ENCODE measurements around the gene CDKN2AIPNL. TPM values are rescaled to one million over a fixed set of nuclear protein-coding genes. Genes with fewer than 3 reads are reported as not detected.

Gene CDKN2AIPNL, protein sequence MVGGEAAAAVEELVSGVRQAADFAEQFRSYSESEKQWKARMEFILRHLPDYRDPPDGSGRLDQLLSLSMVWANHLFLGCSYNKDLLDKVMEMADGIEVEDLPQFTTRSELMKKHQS
- polyA plus RNA-seq (2012; ENCODE audit: insufficient read depth, insufficient read length), result 47.4 TPM

GRCh38 chr5:134411546-134412266 lies at the start of gene CDKN2AIPNL:
Gene CDKN2AIPNL, minus strand, starts transcription at chr5:134411881. Its CDS starts 27 bp downstream, at chr5:134411854.
- H3K4me3 ChIP-seq (ENCODE audit: low read length), result peak within 1 kb of the TSS; percentile 95
- peak; percentile 74 for DNase-seq (ENCODE audit: low read depth, low spot score)

DNA sequence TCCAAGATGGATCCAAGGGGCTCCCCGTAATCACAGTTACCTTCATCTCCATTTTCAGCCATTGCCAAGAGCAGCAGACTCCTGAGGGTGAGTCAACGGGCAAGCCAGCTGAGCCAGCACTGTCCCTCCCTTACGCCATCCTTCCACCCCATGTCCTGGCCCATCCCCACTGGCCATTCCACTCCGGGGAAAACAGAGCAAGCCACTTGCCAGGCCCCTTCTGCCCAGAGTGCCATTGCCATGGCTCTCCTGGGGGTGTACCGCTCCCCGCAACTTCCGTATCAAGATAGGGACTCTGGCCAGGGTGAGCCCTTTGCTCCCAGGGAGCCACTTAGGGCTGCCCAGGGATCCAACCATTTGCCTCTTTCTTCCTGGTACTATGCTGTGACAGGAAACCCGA lies 48.9 kb upstream of the CDKN2AIPNL start:
- H3K4me3 ChIP-seq (ENCODE audit: low read length), result no peak overlapping the region
- no peak for DNase-seq (ENCODE audit: low read depth, low spot score)

GRCh38 chr5:134459491-134459890 lies 47.8 kb upstream of the CDKN2AIPNL start:
- DNase-seq (ENCODE audit: low read depth, low spot score), result no peak
- no peak overlapping the region for H3K4me3 ChIP-seq (ENCODE audit: low read length)

- H3K4me3 ChIP-seq (ENCODE audit: low read length), result no peak overlapping the region
- DNase-seq (ENCODE audit: low read depth, low spot score), result no peak
Measured at GRCh38 chr5:134459010-134459403, 47.3 kb upstream of the CDKN2AIPNL start.

DNA sequence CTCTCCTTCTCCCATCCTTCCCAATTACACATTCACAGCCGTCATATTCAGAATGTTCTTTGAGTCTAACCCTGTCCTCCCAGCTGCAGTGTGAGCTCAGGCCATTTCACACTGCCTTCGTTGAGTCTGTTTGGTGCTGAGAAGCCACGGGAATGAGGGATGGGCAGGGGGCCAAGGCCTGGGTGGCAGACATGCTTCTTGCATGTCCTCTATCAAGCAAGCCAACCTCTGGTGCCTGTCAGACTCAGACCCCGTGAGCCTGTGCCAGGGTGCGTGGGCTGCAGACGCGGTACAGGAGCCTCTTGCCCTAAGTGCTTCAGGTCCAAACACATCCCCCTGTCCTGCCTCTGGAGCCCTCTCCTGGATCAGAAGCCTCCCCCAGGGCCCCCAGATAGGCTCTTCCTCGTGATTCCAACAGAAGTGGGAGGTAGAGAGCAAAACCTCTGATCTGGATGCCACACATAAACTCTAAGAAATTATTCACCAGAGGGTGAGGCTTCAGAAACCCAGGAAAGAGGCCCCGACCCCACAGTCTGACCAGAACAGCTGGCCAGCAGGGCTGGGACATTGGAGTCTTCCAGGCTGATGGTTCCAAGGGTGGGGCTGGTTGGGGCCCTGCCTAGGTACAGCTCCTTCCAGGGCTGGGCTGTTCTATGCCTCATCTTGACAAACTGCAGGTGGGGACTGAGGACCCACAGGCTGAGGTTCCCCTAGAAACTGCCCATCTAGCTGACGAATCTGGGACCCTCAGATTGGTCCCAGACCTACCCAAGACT lies 46.7 kb upstream of the CDKN2AIPNL start:
- no peak for DNase-seq (ENCODE audit: low read depth, low spot score)
- no peak overlapping the region for H3K4me3 ChIP-seq (ENCODE audit: low read length)

GRCh38 chr5:134457801-134458200 lies 46.1 kb upstream of the CDKN2AIPNL start:
- no peak for DNase-seq (ENCODE audit: low read depth, low spot score)
- H3K4me3 ChIP-seq (ENCODE audit: low read length), result no peak overlapping the region

GRCh38 chr5:134456825-134457224 lies 45.1 kb upstream of the CDKN2AIPNL start:
- DNase-seq (ENCODE audit: low read depth, low spot score), result no peak
- no peak overlapping the region for H3K4me3 ChIP-seq (ENCODE audit: low read length)

GRCh38 chr5:134455466-134455865 lies 43.8 kb upstream of the CDKN2AIPNL start:
- no peak for DNase-seq (ENCODE audit: low read depth, low spot score)
- no peak overlapping the region for H3K4me3 ChIP-seq (ENCODE audit: low read length)

DNA sequence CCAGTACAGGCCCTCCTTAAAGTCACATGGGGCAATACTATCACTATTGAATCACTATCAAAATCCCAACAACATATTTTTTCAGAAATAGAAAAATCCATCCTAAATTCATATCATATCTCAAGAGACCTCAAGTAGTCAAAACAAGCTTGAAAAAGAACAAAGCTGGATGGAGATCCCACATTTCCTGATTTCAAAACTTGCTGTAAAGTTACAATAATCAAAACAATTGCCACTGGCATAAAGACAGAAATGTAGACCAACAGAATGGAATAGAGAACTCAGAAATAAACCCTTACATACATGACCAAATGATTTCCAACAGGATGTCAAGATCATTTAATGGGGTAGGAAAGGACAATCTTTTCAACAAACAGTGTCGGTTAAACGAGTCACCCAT lies 41.3 kb upstream of the CDKN2AIPNL start:
- DNase-seq (ENCODE audit: low read depth, low spot score), result no peak
- H3K4me3 ChIP-seq (ENCODE audit: low read length), result no peak overlapping the region

DNA sequence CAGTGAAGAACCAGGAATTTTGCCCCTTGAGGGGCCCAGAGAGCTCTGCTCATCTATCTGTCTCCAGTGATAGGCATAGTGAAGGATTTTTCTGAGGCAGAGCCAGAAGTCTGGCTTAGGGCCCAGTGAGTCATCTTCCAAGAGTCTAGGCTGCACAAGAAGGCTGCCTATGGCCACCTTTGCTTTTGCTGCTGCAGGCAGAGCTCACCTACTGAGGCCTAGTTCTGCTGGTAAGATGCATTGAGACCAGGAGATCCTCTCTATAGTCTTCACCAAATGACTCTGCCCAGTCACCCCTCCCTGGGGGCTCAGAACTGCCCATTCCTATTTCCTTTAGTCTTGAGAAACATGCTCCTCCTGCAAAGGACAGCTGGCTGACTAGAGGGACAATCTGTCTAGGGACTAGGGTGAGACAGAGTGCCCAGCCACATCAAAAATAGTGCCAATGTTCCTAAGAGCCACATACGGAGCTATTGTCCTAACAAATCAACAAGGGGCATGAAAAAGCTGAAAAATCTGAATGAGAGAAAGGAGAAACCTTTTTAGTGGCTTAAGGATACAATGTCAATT lies 40.3 kb upstream of the CDKN2AIPNL start:
- no peak overlapping the region for H3K4me3 ChIP-seq (ENCODE audit: low read length)
- DNase-seq (ENCODE audit: low read depth, low spot score), result no peak

GRCh38 chr5:134451225-134451935 lies 39.7 kb upstream of the CDKN2AIPNL start:
- H3K4me3 ChIP-seq (ENCODE audit: low read length), result no peak overlapping the region
- no peak for DNase-seq (ENCODE audit: low read depth, low spot score)

GRCh38 chr5:134450374-134450773 lies 38.7 kb upstream of the CDKN2AIPNL start:
- H3K4me3 ChIP-seq (ENCODE audit: low read length), result no peak overlapping the region
- no peak for DNase-seq (ENCODE audit: low read depth, low spot score)

GRCh38 chr5:134449167-134449566 lies 37.5 kb upstream of the CDKN2AIPNL start:
- H3K4me3 ChIP-seq (ENCODE audit: low read length), result no peak overlapping the region
- no peak for DNase-seq (ENCODE audit: low read depth, low spot score)

DNA sequence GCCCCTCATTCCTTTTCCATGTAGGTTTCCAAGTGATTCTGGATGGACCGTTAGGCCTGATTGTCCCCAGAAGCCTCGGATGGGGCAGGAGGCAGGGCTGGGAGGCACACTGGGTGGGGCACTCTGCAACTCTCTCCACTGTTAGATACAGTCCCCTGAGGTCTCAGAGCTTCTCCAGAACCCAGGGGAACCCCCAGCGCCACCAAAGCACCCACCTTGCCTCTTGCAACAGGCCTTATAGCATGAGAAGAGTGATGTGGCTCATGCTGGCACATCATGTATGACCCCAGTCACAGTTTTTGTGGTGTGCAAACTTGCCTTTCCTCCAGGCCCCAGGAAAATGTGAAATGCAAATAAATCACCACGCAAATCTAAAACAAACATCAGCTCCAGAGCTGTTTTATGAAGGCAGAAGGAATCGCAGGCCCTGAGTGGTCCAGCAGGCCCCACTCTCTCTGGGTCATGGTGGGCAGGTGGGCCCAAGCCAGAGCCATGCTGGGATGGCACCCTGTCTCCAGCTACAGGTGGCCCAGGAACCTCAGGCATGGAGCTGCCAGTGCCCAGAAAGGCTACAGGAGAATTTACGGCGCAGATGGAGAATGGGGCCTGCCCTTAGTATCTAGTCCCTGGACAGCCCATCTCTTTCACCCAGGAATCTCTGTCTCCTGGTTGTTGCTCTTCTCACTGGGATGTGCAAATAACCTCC lies 36.3 kb upstream of the CDKN2AIPNL start:
- no peak overlapping the region for H3K4me3 ChIP-seq (ENCODE audit: low read length)
- no peak for DNase-seq (ENCODE audit: low read depth, low spot score)

GRCh38 chr5:134446938-134447337 lies 35.3 kb upstream of the CDKN2AIPNL start:
- no peak for DNase-seq (ENCODE audit: low read depth, low spot score)
- no peak overlapping the region for H3K4me3 ChIP-seq (ENCODE audit: low read length)

- H3K4me3 ChIP-seq (ENCODE audit: low read length), result no peak overlapping the region
- no peak for DNase-seq (ENCODE audit: low read depth, low spot score)
Measured at GRCh38 chr5:134445856-134446818, 34.5 kb upstream of the CDKN2AIPNL start.

DNA sequence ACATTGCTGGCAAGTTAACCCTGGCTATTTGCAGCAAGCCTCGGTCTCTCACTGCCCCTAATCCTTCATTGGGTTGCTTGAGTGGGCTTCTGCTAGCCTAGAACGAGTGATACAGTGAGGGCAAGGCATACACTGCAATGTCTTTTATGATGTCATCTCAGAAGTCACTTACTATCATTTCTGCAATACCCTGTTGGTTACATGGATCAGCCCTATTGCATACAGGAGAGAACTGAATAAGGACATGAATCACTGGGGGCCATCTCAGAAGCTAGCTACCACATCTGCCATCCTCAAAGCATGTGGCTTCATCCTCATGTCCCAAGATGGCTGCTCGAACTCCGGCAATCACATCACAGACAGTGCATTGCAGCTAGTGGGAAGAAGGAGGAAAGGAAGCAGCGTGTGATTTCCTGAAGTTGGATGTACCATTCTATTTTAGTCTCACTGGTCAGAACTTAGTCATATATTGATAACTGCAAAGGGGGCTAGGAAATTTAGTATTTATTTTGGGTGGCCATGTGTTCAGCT lies 33.3 kb upstream of the CDKN2AIPNL start:
- H3K4me3 ChIP-seq (ENCODE audit: low read length), result no peak overlapping the region

More for the DNA sequence above, 33.3 kb upstream of the CDKN2AIPNL start:
- no peak for DNase-seq (ENCODE audit: low read depth, low spot score)

Measured in Jurkat, Clone E6-1 (cell line).